GM12891 (cell line): ENCODE data around the gene SH3TC1.

Experiments
- POLR2A ChIP-seq: IDR thresholded peaks from 2 replicates; pipeline ENCODE4 v1.6.1; 2011; ENCODE audit warnings: low read depth, low read length, control low read depth
- POLR2AphosphoS5 ChIP-seq: IDR thresholded peaks from 2 replicates; pipeline ENCODE4 v1.6.1; 2011; ENCODE audit warnings: low read depth, low read length, control low read depth
- POU2F2 ChIP-seq: IDR thresholded peaks from 2 replicates; pipeline ENCODE4 v1.6.1; 2011; ENCODE audit warnings: low read depth, mild to moderate bottlenecking, control low read depth, low read length, moderate library complexity
- SPI1 ChIP-seq: IDR thresholded peaks from 2 replicates; pipeline ENCODE4 v1.6.1; 2011; ENCODE audit warnings: low read depth, low read length, control low read depth
- TAF1 ChIP-seq: IDR thresholded peaks from 2 replicates; pipeline ENCODE4 v1.6.1; 2011; ENCODE audit warnings: low read depth, low read length, control low read depth

DNA sequence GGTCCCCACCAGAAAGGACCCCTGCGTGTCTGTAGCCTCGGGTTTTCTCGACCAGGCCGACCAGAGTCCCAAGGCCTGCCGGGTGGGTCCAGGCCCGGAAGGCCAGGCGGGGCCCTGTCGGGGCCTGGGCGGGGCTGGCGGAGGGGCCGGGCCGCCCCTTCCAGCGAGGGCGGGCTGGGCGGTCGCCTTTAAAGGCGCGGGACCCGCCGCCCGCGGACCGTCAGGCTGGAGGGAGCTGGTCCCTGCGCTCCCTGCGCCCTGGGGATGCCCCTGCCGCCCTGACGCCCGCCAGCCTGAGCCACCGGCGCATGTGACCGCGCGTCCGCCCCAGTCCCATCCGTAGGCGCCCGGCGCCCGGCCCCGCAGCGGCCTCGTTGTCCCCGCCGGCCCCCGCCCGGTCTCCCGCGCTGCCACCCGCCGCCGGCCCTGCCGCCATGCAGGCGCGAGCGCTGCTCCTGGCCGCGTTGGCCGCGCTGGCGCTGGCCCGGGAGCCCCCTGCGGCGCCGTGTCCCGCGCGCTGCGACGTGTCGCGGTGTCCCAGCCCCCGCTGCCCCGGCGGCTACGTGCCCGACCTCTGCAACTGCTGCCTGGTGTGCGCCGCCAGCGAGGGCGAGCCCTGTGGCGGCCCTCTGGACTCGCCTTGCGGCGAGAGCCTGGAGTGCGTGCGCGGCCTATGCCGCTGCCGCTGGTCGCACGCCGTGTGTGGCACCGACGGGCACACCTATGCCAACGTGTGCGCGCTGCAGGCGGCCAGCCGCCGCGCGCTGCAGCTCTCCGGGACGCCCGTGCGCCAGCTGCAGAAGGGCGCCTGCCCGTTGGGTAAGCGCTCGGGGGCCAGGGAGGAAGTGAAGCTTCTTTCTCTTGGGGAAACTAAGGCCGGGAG, 70.7 kb downstream of the SH3TC1 start, which contains the start of gene HTRA3:
- TF ChIP-seq POLR2AphosphoS5 (no peak), TAF1 (no peak), POLR2A (no peak), SPI1 (no peak), POU2F2 (no peak)
